IPS-18c (cell line): ENCODE results near the gene IFNB1.

Experiments used
- H3K4me3 ChIP-seq: 2 replicates; pipeline ENCODE4 v1.7.0; 2013; ENCODE audit warnings: low read depth, mild to moderate bottlenecking, low read length, moderate library complexity; ENCODE audit not compliant: insufficient read depth
- H3K9me3 ChIP-seq: one replicate; pipeline ENCODE4 v1.6.1; 2013; ENCODE audit warnings: mild to moderate bottlenecking, low read length, moderate library complexity; ENCODE audit not compliant: control insufficient read depth, insufficient read depth

IFNB1 gene

DNA sequence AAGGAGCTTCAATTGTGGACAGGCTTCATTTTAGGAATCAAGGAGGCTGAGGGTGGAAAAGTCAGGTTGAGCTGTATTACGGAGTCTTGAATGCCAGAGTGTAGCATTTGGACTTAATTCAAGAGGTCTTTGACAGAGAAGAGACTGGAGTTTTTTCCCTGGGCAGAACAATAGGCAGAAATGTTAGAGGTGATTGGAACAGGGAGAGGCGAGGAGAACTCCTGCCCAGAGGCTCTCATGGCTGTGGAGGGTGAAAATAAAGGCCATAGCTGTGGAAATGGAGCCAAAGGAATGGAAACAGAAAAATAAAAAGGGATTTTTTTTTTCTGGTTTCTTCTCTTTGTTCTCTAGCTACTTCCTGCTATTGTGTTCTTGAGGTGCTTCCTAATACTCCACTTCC lies 3.7 kb upstream of the IFNB1 start:
- Histone ChIP-seq H3K9me3 (no peaks in the 10 kb centered on the region), H3K4me3 (no peak overlapping the region)

- no peak overlapping the region for H3K4me3 ChIP-seq
- H3K9me3 ChIP-seq, result no peaks in the 10 kb centered on the region
These were observed 3.1 kb upstream of the IFNB1 start for GRCh38 chr9:21080793-21081192.

DNA sequence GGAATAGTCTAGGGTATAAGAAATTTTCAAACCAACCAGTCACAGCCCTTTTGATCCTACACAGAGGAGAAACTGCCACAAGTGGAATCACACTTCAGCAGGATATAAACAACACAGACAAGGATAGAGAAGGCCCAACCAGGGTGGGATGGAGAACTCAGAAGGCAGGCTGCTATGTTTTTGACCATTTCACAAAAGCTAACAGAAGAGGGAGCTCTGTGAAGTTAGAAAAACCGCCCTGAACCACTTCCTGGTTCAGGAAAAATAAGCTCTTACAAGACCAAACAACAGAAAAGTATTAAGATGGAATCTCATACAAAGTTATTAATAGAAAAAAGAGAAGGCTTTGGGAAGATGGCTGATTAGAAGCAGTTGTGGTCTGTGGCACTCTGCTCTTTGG lies 960 bp upstream of the IFNB1 start:
- Histone ChIP-seq H3K9me3 (no peaks in the 10 kb centered on the region), H3K4me3 (no peak overlapping the region)

- no peaks in the 10 kb centered on the region for H3K9me3 ChIP-seq
- H3K4me3 ChIP-seq, result no peak overlapping the region
These were observed 2.3 kb downstream of the IFNB1 start for GRCh38 chr9:21075484-21075883.

DNA sequence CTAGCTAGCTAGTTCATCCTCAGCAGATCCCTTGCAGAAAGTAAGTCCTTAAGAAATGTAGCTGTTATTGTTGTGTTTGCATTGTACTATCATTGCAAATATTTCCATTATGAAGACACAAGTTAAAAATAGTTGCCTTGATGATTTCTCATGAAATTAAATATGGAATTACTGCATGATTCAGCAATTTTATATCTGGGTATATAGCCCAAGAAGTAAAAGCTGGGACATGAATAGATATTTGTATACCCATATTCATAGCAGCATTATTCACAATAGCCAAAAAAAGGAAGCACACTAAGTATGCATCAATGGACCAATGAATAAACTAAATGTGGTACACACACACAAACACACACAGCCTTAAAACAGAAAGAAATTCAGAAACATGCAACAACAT lies 6.8 kb downstream of the IFNB1 start:
- H3K9me3 ChIP-seq, result no peaks in the 10 kb centered on the region
- H3K4me3 ChIP-seq, result no peak overlapping the region

DNA sequence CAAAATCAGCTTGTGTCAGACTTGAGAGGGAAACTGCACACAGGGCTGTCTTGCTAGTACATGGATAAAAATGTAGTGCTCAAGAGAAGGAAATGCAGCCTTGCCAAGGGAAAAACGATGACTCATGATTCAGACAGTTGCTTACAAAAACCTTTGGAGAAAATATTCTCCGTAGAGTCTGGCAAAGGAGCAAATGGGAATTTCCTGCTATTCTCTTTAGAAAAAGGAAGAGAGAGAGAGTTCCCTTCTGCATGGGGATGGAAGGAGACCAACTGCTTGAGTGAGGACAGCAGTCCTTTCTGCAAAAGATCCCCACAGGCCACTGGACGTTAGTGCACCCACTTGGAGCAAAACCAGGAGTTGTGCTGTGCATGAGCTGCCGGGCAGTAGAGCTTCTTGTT lies 7.6 kb downstream of the IFNB1 start:
- Histone ChIP-seq H3K9me3 (no peaks in the 10 kb centered on the region), H3K4me3 (no peak overlapping the region)

DNA sequence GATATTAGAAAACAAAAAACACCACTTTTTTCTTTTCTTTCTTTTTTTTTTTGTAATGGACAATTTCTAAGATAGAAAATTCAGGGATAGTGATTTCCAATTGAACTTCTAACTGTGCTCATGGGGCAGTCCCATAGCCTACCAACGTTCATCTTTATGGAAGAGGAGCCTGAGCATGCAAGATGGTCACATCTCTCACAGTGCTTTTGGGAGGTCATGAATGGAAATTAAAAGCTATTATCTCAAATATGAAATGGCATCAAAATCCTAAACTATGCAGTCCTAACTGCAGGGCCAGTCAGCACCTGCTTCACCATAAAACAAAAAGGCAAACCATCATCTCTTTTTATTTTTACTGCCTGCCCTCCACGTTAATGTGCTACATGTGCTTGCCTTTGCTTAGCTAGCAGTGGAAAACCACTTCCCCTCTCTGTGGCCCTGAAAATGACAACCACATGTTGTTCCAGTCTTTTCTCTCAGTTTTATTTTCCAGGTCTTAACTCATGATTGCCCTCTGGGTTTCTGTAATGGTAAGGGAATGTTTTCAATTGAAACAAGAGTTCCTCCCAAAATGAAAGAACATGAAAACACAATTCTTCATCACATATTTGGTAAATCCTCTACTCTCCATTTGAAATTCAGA lies 16.7 kb downstream of the IFNB1 start:
- no peaks in the 10 kb centered on the region for H3K9me3 ChIP-seq
- no peak overlapping the region for H3K4me3 ChIP-seq

DNA sequence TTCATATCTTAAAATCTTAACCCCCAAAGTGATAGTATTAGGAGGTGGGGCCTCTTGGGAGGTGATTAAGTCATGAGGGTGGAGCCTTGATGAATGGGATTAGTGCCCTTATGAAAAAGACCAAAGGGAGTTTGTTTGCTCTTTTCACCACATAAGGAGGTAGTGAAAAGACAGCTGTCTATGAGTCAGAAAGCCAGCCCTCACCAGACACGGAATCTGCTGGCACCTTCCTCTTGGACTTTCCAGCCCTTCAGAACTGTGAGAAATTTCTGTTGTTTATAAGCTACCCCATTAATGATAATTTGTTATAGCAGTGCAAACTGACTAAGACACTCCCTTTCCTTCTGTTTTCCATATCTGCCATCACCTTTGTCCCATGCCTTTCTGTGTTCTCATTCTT lies 20.8 kb downstream of the IFNB1 start:
- Histone ChIP-seq H3K4me3 (no peak overlapping the region), H3K9me3 (no peaks in the 10 kb centered on the region)

- Histone ChIP-seq H3K4me3 (no peak overlapping the region), H3K9me3 (no peaks in the 10 kb centered on the region)
These were observed 23.9 kb downstream of the IFNB1 start for GRCh38 chr9:21053851-21054250.

DNA sequence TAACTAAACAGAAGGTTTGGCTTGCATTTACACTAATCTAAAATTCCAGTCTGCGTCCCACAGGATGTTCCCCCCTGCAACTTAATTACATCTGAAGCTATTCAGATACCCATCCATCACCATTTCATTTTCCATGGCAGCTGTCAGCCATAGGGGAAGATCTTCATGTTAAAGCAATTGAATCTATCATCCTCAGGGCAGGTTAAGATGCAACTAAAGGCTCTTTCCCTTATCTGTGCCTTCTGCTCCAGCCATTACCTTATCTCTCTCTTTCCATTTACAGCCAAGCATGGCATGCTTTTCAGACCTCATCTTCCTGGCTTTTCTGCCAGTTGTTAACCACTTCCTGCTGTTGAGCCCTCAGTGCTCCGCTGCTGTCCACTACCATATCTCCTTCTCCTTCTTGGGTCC lies 30.5 kb downstream of the IFNB1 start:
- no peaks in the 10 kb centered on the region for H3K9me3 ChIP-seq

GRCh38 chr9:21043841-21044240 lies 33.9 kb downstream of the IFNB1 start:
- Histone ChIP-seq H3K9me3 (no peaks in the 10 kb centered on the region), H3K4me3 (no peak overlapping the region)

More for the DNA sequence above, 30.5 kb downstream of the IFNB1 start:
- no peak overlapping the region for H3K4me3 ChIP-seq

DNA sequence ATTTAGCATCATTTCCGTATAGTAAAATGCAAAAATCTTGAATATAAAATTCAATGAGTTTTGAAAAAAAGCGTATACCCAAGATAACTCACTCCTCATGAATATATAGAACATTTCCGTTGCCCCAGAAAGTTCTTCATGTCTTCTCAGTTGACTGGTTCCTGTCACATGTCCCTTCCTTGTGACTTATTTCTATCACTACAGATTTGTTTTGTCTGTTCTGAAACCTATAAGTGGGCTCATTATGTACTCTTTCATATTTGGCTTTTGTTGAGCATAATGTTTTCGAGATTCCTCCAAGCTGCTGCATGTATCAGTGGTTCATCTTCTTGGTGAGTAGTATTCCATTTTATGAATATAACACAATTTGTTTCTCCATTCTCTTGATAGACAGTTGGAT lies 35.3 kb downstream of the IFNB1 start:
- Histone ChIP-seq H3K4me3 (no peak overlapping the region), H3K9me3 (no peaks in the 10 kb centered on the region)

GRCh38 chr9:21039302-21039701 lies 38.4 kb downstream of the IFNB1 start:
- H3K9me3 ChIP-seq, result no peaks in the 10 kb centered on the region
- H3K4me3 ChIP-seq, result no peak overlapping the region

DNA sequence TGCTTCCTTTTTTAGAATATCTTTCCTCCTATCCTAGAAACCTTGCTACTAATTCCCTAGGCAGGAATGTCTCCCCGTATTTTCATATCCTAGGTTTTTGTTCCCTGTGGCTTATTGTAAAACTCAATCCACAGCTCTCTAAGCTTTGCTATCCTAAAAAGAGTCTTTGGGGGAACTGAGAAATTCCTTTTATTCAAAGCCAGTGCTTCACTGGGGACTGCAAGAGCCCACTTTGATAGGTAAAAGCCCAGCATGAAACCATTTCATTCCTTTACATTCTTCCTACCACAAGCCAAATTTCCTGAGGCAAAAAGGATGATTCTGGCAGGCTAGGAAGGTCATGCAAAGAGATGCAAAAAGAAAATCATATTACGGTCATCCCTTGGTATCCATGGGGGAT lies 40.5 kb downstream of the IFNB1 start:
- no peaks in the 10 kb centered on the region for H3K9me3 ChIP-seq

DNA sequence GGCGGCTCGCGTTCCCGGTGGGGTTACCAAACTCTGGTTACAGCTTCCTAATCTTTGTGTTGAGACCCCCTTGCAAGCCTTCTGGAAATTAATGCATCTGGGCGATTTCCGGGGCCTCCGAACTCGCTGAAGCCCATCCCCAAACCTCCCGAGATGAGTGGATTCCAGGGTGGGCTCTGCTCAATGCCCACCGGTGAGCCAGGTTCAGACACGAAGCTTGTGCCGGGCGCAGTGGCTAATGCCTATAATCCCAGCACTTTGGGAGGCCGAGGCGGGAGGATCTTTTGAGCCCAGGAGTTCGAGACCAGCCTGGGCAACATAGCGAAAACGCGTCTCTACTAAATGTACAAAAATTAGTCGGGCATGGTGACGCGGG lies 45.9 kb downstream of the IFNB1 start:
- H3K9me3 ChIP-seq, result no peaks in the 10 kb centered on the region
- peak overlapping the region; percentile 37; the same call in 1 of the 2 replicates for H3K4me3 ChIP-seq

More for the DNA sequence above, 40.5 kb downstream of the IFNB1 start:
- no peak overlapping the region for H3K4me3 ChIP-seq

DNA sequence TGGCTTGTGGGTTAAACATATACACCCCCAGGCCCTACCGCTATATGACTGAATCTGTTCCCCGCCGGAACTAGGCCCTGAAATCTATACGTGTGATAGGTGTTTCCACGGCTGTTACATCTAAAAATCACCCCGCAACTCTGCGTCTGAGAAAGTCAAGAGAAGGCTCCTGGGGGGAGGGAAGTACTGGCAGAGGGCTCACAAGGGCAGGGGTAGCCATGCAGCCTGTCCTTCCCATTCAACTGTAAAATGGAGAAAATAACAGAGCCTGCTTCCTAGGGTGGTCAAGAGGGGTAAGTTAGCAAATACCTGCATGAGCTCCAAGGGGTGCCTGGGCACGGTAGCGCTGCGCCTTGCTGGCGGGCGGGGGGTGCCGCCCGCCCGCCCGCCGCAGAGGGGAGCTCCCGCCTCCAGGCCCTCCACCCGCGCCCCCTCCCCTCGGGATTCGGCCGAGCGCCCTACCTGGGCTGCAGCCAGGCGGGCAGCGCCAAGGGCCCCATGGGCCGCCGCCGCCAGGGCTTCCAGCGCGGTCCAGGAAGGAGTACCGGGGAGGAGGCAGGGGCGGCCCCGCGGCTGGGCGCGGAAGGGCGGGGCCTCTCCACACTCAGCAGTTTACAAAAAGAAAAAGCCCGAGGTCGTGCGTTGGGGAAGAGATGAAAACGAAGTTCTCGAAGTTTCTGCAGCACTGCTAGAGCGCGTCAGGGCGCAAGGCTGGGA lies 46.5 kb downstream of the IFNB1 start, which contains the start of gene HACD4:
Gene HACD4, minus strand, starts transcription at position 550 of the 717 bp plus-strand sequence. Its CDS starts 50 bp downstream, at position 500.
- H3K9me3 ChIP-seq, result no peaks in the 10 kb centered on the region
- H3K4me3 ChIP-seq, result peak within 1 kb of the TSS; percentile 37

GRCh38 chr9:21030389-21031035 lies 47.2 kb downstream of the IFNB1 start:
- Histone ChIP-seq H3K9me3 (no peaks in the 10 kb centered on the region), H3K4me3 (peak overlapping the region; percentile 37; the same call in 1 of the 2 replicates)

GRCh38 chr9:21029661-21030060 lies 48.1 kb downstream of the IFNB1 start:
- Histone ChIP-seq H3K4me3 (no peak overlapping the region), H3K9me3 (no peaks in the 10 kb centered on the region)
